Prostate gland (tissue), 2 donors: ENCODE data around the gene TCP11L2.

Experiments
- POLR2A ChIP-seq: fragments of 450-650 bp; IDR thresholded peaks from one replicate; pipeline ENCODE4 v1.6.1; 2016; ENCODE audit warnings: antibody characterized with exemption, mild to moderate bottlenecking
- TF ChIP-seq, protein P1 (sequence below), 4 experiments: fragments of 200-600 bp in 2 of 4; fragments of 450-650 bp in 2 of 4; sonication (generic) in 2 of 4; IDR thresholded peaks; 1 replicate in 3 of 4; 2 replicates in 1 of 4; pipeline ENCODE4 v1.5.1; 2016 to 2019; ENCODE audit warnings: antibody characterized with exemption in 4 of 4, mild to moderate bottlenecking in 2 of 4, moderate library complexity in 2 of 4

- TF ChIP-seq, protein P1, sequence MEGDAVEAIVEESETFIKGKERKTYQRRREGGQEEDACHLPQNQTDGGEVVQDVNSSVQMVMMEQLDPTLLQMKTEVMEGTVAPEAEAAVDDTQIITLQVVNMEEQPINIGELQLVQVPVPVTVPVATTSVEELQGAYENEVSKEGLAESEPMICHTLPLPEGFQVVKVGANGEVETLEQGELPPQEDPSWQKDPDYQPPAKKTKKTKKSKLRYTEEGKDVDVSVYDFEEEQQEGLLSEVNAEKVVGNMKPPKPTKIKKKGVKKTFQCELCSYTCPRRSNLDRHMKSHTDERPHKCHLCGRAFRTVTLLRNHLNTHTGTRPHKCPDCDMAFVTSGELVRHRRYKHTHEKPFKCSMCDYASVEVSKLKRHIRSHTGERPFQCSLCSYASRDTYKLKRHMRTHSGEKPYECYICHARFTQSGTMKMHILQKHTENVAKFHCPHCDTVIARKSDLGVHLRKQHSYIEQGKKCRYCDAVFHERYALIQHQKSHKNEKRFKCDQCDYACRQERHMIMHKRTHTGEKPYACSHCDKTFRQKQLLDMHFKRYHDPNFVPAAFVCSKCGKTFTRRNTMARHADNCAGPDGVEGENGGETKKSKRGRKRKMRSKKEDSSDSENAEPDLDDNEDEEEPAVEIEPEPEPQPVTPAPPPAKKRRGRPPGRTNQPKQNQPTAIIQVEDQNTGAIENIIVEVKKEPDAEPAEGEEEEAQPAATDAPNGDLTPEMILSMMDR (IDR thresholded peaks at IDR 0.05), result no peak
- TF ChIP-seq POLR2A, result no peak
Observed at GRCh38 chr12:106304001-106304421, 1.5 kb downstream of the TCP11L2 start.
